ENCODE results near the gene SUCLG1. TPM values are rescaled to one million over a fixed set of nuclear protein-coding genes. Genes with fewer than 3 reads are reported as not detected.
"Not testable (repeated sequence)": the region's sequence is repeated elsewhere in the genome, so short reads cannot be mapped to it uniquely, and the experiment has no call there.

Gene SUCLG1
- total RNA-seq, 1 donor from 2014 or later, result 50.6 TPM

GRCh38 chr2:84474176-84474575 is 15.1 kb upstream of the SUCLG1 start:
- H3K79me2 ChIP-seq (ENCODE audit: insufficient read depth, low read length), result no peaks in the 10 kb centered on the region
- FAIRE-seq (no peak), DNase-seq (ENCODE audit: low read depth) (no peak)
- H3K4me2 ChIP-seq (ENCODE audit: low read length), result no peak overlapping the region
- H3K4me3 Mint-ChIP-seq (ENCODE audit: unreplicated experiment), result no peak overlapping the region
- H4K20me1 ChIP-seq (ENCODE audit: insufficient read depth, low read length), result no peaks in the 10 kb centered on the region
- peaks cover 47% of the 10 kb centered on the region for H3K9me3 Mint-ChIP-seq (ENCODE audit: unreplicated experiment)
- no peaks in the 10 kb centered on the region for H3K27me3 Mint-ChIP-seq (ENCODE audit: low read depth, unreplicated experiment)
- peaks cover 1% of the 10 kb centered on the region for H3K4me1 Mint-ChIP-seq (ENCODE audit: low read depth, unreplicated experiment)
- H3K4me1 ChIP-seq (ENCODE audit: insufficient read depth, low read length), result no peaks in the 10 kb centered on the region
- no peak overlapping the region for H3K4me3 ChIP-seq (ENCODE audit: insufficient read depth, low read depth, low read length)
- peaks cover 4% of the 10 kb centered on the region for H3K9me3 ChIP-seq (ENCODE audit: insufficient read depth, low read depth, low read length)
- H3K27ac Mint-ChIP-seq (ENCODE audit: unreplicated experiment), result no peak overlapping the region
- no peaks in the 10 kb centered on the region for H3K36me3 ChIP-seq (ENCODE audit: insufficient read depth, low read length)
- no peak overlapping the region for H3K9ac ChIP-seq (ENCODE audit: low read length)
- TF ChIP-seq, protein P1, sequence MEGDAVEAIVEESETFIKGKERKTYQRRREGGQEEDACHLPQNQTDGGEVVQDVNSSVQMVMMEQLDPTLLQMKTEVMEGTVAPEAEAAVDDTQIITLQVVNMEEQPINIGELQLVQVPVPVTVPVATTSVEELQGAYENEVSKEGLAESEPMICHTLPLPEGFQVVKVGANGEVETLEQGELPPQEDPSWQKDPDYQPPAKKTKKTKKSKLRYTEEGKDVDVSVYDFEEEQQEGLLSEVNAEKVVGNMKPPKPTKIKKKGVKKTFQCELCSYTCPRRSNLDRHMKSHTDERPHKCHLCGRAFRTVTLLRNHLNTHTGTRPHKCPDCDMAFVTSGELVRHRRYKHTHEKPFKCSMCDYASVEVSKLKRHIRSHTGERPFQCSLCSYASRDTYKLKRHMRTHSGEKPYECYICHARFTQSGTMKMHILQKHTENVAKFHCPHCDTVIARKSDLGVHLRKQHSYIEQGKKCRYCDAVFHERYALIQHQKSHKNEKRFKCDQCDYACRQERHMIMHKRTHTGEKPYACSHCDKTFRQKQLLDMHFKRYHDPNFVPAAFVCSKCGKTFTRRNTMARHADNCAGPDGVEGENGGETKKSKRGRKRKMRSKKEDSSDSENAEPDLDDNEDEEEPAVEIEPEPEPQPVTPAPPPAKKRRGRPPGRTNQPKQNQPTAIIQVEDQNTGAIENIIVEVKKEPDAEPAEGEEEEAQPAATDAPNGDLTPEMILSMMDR (IDR thresholded peaks at IDR 0.05; ENCODE audit: insufficient read depth, low read depth, low read length), result no peak
- no peak for TF ChIP-seq EZH2 (IDR thresholded peaks at IDR 0.05; ENCODE audit: insufficient read depth, low read length)
- no peak overlapping the region for H3K27ac ChIP-seq (ENCODE audit: low read depth, low read length)
- H3K36me3 Mint-ChIP-seq (ENCODE audit: low read depth, unreplicated experiment), result peaks cover 9% of the 10 kb centered on the region
- H2AFZ ChIP-seq (ENCODE audit: low read depth, low read length), result no peak overlapping the region
- no peaks in the 10 kb centered on the region for H3K27me3 ChIP-seq (ENCODE audit: insufficient read depth, low read length)

DNA sequence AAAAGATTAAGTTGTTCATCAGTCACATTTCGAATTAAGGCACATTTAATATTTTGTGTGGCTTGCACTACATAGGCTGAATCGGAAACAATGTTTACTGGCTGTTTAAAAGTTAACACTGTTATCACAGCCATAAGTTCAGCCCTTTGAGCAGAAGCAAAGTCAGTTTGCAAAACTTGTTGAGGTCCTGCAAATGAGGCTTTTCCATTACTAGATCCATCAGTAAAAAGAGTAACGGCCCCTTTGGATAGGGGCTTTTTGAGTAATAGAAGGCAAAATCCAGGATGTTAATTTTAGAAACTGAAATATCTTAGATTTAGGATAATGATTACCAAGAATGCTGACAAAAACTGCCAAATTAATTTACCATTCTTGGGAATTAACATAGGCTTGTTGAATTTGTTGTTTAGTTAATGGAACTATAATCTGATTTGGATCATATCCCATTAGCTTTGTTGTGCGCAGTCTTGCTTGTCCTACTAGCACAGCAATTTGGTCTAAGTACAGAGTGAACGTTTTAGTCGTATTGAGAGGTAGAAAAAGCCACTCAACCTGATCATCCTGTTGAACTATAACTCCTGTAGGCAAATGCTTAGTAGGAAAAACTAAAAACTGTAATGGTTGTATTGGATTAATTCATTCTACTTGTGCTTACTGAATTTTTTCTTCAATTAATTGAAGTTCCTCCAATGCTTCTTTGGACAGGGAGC is 13.9 kb upstream of the SUCLG1 start:
- FAIRE-seq (no peak), DNase-seq (ENCODE audit: low read depth) (no peak)
- H4K20me1 ChIP-seq (ENCODE audit: insufficient read depth, low read length), result no peaks in the 10 kb centered on the region
- Mint-ChIP-seq H3K4me3 (ENCODE audit: unreplicated experiment) (no peak overlapping the region), H3K4me1 (ENCODE audit: low read depth, unreplicated experiment) (peaks cover 1% of the 10 kb centered on the region), H3K27me3 (ENCODE audit: low read depth, unreplicated experiment) (no peaks in the 10 kb centered on the region), H3K9me3 (ENCODE audit: unreplicated experiment) (peaks cover 39% of the 10 kb centered on the region), H3K27ac (ENCODE audit: unreplicated experiment) (no peak overlapping the region), H3K36me3 (ENCODE audit: low read depth, unreplicated experiment) (peaks cover 7% of the 10 kb centered on the region)
- no peaks in the 10 kb centered on the region for H3K27me3 ChIP-seq (ENCODE audit: insufficient read depth, low read length)
- H3K36me3 ChIP-seq (ENCODE audit: insufficient read depth, low read length), result no peaks in the 10 kb centered on the region
- TF ChIP-seq, protein P1 (IDR thresholded peaks at IDR 0.05; ENCODE audit: insufficient read depth, low read depth, low read length), result no peak
- TF ChIP-seq EZH2 (IDR thresholded peaks at IDR 0.05; ENCODE audit: insufficient read depth, low read length), result no peak
- H3K27ac ChIP-seq (ENCODE audit: low read depth, low read length), result no peak overlapping the region
- H3K4me3 ChIP-seq (ENCODE audit: insufficient read depth, low read depth, low read length), result no peak overlapping the region
- H2AFZ ChIP-seq (ENCODE audit: low read depth, low read length), result no peak overlapping the region
- H3K4me1 ChIP-seq (ENCODE audit: insufficient read depth, low read length), result no peaks in the 10 kb centered on the region
- no peak overlapping the region for H3K9ac ChIP-seq (ENCODE audit: low read length)
- H3K4me2 ChIP-seq (ENCODE audit: low read length), result no peak overlapping the region
- peaks cover 4% of the 10 kb centered on the region for H3K9me3 ChIP-seq (ENCODE audit: insufficient read depth, low read depth, low read length)
- no peaks in the 10 kb centered on the region for H3K79me2 ChIP-seq (ENCODE audit: insufficient read depth, low read length)

DNA sequence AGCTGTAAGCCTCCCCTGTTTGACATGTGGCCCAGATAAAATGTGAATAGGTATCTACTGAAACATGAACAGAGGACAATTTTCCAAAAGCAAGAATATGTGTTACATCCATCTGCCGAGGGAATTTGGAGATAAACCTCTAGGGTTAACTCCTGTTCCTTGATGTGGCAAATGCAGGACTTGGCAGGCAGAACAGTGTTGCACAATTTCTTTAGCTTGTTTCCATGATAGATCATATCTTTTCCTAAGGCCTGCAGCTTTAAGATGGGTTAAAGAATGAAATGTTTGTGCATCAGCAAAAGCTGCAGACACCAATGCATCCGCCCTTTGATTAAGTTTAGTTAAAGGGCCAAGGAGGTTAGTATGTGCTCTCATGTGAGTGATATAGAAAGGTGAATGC is 13.3 kb upstream of the SUCLG1 start:
- not testable (repeated sequence) for H3K4me2 ChIP-seq (ENCODE audit: low read length); H2AFZ ChIP-seq (ENCODE audit: low read depth, low read length); H3K4me1 ChIP-seq (ENCODE audit: insufficient read depth, low read length); H3K4me1 Mint-ChIP-seq (ENCODE audit: low read depth, unreplicated experiment); H3K27me3 Mint-ChIP-seq (ENCODE audit: low read depth, unreplicated experiment); H3K4me3 Mint-ChIP-seq (ENCODE audit: unreplicated experiment); H3K36me3 Mint-ChIP-seq (ENCODE audit: low read depth, unreplicated experiment); H3K27me3 ChIP-seq (ENCODE audit: insufficient read depth, low read length); H3K36me3 ChIP-seq (ENCODE audit: insufficient read depth, low read length); H3K27ac ChIP-seq (ENCODE audit: low read depth, low read length); H3K27ac Mint-ChIP-seq (ENCODE audit: unreplicated experiment); H3K9ac ChIP-seq (ENCODE audit: low read length); H3K79me2 ChIP-seq (ENCODE audit: insufficient read depth, low read length); H4K20me1 ChIP-seq (ENCODE audit: insufficient read depth, low read length); H3K9me3 ChIP-seq (ENCODE audit: insufficient read depth, low read depth, low read length); H3K4me3 ChIP-seq (ENCODE audit: insufficient read depth, low read depth, low read length)
- peak; percentile 29 for FAIRE-seq
- peaks cover 34% of the 10 kb centered on the region for H3K9me3 Mint-ChIP-seq (ENCODE audit: unreplicated experiment)
- DNase-seq (ENCODE audit: low read depth), result peak; percentile 50

Measured in astrocyte (in vitro differentiated cells and primary cell).